ENCODE results near the gene IGSF23.

DNA sequence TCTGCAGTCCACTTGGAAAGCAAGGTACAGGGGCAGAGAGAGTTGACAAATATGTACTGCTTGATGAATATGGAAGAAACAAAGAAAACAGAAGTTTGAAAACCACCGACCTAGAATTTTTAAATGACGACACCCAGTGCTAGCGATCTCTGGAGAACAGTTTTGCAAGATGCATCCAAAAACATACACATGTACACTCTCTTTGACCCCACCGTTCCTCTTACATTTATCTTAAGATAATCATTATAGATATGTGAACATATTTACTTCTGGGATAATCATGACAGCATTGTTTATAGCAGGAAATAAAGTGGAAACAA lies 40.8 kb upstream of the IGSF23 start:
- TF ChIP-seq, protein P1, sequence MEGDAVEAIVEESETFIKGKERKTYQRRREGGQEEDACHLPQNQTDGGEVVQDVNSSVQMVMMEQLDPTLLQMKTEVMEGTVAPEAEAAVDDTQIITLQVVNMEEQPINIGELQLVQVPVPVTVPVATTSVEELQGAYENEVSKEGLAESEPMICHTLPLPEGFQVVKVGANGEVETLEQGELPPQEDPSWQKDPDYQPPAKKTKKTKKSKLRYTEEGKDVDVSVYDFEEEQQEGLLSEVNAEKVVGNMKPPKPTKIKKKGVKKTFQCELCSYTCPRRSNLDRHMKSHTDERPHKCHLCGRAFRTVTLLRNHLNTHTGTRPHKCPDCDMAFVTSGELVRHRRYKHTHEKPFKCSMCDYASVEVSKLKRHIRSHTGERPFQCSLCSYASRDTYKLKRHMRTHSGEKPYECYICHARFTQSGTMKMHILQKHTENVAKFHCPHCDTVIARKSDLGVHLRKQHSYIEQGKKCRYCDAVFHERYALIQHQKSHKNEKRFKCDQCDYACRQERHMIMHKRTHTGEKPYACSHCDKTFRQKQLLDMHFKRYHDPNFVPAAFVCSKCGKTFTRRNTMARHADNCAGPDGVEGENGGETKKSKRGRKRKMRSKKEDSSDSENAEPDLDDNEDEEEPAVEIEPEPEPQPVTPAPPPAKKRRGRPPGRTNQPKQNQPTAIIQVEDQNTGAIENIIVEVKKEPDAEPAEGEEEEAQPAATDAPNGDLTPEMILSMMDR (IDR thresholded peaks at IDR 0.05), result no peak
- no peak for TF ChIP-seq POLR2A (IDR thresholded peaks at IDR 0.05)
